ENCODE results near the gene CNKSR1. TPM values are rescaled to one million over a fixed set of nuclear protein-coding genes. Genes with fewer than 3 reads are reported as not detected.

CNKSR1 gene
- total and polyA plus RNA-seq, 2 of the 4 experiments (the other 2 are of a cell fraction) = 0.43 TPM; not detected in 1

DNA sequence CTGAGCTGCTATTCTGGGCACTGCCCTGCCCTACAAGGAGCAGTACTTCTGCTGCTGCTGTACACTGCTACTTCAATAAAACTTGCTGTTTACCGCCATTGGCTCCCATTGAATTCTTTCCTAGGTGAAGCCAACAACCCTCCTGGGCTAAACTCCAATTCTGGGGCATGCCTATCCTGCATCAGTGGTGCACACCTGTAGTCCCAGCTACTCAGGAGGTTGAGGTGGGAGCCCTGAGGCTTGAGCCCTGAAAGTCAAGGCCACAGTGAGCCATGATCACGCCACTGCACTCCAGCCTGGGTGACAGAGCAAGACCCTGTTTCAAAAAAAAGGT is 44.5 kb upstream of the CNKSR1 start:
- in situ Hi-C loops (cut with MboI; ENCODE audit: low sequenced_read_pairs) (no loop called here), intact Hi-C loops (cut with micrococcal nuclease) (no loop called here), dilution Hi-C loops (cut with HindIII; ENCODE audit: low sequenced_read_pairs, unreplicated experiment) (no loop called here)
- no peak overlapping the region for H3K27ac ChIP-seq (ENCODE audit: insufficient read depth, low read length)
- H3K9me3 ChIP-seq (ENCODE audit: control insufficient read depth, insufficient read depth, low read length) = no peaks in the 10 kb centered on the region
- H2BK120ac ChIP-seq (ENCODE audit: low read depth, low read length) = no peak overlapping the region
- no peak overlapping the region for H2AK9ac ChIP-seq (replicated peaks; ENCODE audit: low read depth, low read length, poor library complexity)
- no peak overlapping the region for H3K4ac ChIP-seq (ENCODE audit: low read depth, low read length)
- no peak overlapping the region for H4K91ac ChIP-seq (ENCODE audit: insufficient read depth, low read depth, low read length)
- no peak overlapping the region for H2BK20ac ChIP-seq (ENCODE audit: low read depth, low read length)
- no peak overlapping the region for H3K4me3 ChIP-seq (ENCODE audit: insufficient read depth, low read depth, low read length)
- H3K9ac ChIP-seq (ENCODE audit: low read depth, low read length) = no peak overlapping the region
- no peak overlapping the region for H2AFZ ChIP-seq (replicated peaks; ENCODE audit: low read length, poor library complexity)
- H3K14ac ChIP-seq (replicated peaks; ENCODE audit: low read depth, low read length) = no peak overlapping the region
- CTCF ChIA-PET = no interaction called here
- H3K4me1 ChIP-seq (ENCODE audit: control insufficient read depth, insufficient read depth, low read length) = no peaks in the 10 kb centered on the region
- no peak overlapping the region for H2BK5ac ChIP-seq (ENCODE audit: low read depth, low read length, poor library complexity, severe bottlenecking)
- H4K8ac ChIP-seq (ENCODE audit: low read depth in 2 of 2, low read length in 2 of 2) = no peak overlapping the region
- TF ChIP-seq RCOR1 (IDR thresholded peaks at IDR 0.05; ENCODE audit: insufficient replicate concordance, low read length) (no peak), ELK1 (IDR thresholded peaks at IDR 0.05; ENCODE audit: borderline replicate concordance, low read depth, low read length) (no peak), FOS (IDR thresholded peaks at IDR 0.05; ENCODE audit: low read depth, low read length) (no peak), NFE2L2 (IDR thresholded peaks at IDR 0.05; ENCODE audit: low read depth, low read length) (no peak), RFX5 (IDR thresholded peaks at IDR 0.05; ENCODE audit: low read depth, low read length) (no peak), CEBPB (IDR thresholded peaks at IDR 0.05; ENCODE audit: low read depth, low read length) (no peak), MAZ (IDR thresholded peaks at IDR 0.05; ENCODE audit: borderline replicate concordance, low read depth, low read length) (no peak), BHLHE40 (IDR thresholded peaks at IDR 0.05; ENCODE audit: low read depth, low read length) (no peak), RAD21 (IDR thresholded peaks at IDR 0.05; ENCODE audit: low read length) (no peak), CHD1 (IDR thresholded peaks at IDR 0.05; ENCODE audit: low read depth, low read length) (no peak), MXI1 (IDR thresholded peaks at IDR 0.05; ENCODE audit: borderline replicate concordance, low read depth, low read length) (no peak), CTCF (conservative IDR thresholded peaks at IDR 0.05; ENCODE audit: low read depth, low read length) (no peak)
- TF ChIP-seq, protein P1, sequence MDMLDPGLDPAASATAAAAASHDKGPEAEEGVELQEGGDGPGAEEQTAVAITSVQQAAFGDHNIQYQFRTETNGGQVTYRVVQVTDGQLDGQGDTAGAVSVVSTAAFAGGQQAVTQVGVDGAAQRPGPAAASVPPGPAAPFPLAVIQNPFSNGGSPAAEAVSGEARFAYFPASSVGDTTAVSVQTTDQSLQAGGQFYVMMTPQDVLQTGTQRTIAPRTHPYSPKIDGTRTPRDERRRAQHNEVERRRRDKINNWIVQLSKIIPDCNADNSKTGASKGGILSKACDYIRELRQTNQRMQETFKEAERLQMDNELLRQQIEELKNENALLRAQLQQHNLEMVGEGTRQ (IDR thresholded peaks at IDR 0.05; ENCODE audit: low read depth, low read length) = no peak
- H4K5ac ChIP-seq (ENCODE audit: low read depth, low read length) = no peak overlapping the region
- H3K4me2 ChIP-seq (ENCODE audit: low read depth, low read length) = no peak overlapping the region
- POLR2A ChIA-PET (ENCODE audit: unreplicated experiment) = no interaction called here
- 83% methylated on average over 1 of the region's 2 CpGs; no CpG with 5 or more reads in 1 of the 2 experiments for WGBS, 2 experiments (ENCODE audit: extremely low coverage in 2 of 2, insufficient read length in 1 of 2)
- no TSS peak for BruUV-seq (replicated peaks)
- H3K79me1 ChIP-seq (ENCODE audit: low read depth in 1 of 2, low read length in 2 of 2) = no peaks in the 10 kb centered on the region
- no peak overlapping the region for H3K23ac ChIP-seq (ENCODE audit: low read depth, low read length)
- no peak overlapping the region for H2BK15ac ChIP-seq (ENCODE audit: low read depth, low read length)
- H3K9me1 ChIP-seq (ENCODE audit: insufficient read depth, low read length) = no peaks in the 10 kb centered on the region
- no peak for ATAC-seq (ENCODE audit: low read depth)
- H4K20me1 ChIP-seq (ENCODE audit: insufficient read depth, low read length) = no peaks in the 10 kb centered on the region
- H3K27me3 ChIP-seq (ENCODE audit: control insufficient read depth, insufficient read depth, low read length) = peaks cover 11% of the 10 kb centered on the region
- no peaks in the 10 kb centered on the region for H3K36me3 ChIP-seq (ENCODE audit: control insufficient read depth, insufficient read depth, low read length)
- no peak overlapping the region for H3K18ac ChIP-seq (ENCODE audit: low read depth, low read length)
- no peak for DNase-seq
- no peak overlapping the region for H2AK5ac ChIP-seq (ENCODE audit: low read depth, low read length)
- no peak overlapping the region for H3K56ac ChIP-seq (ENCODE audit: extremely low read depth, insufficient read depth, low read length)

Measured in IMR-90 (cell line).